CD4-positive, CD25-positive, alpha-beta regulatory T cell (primary cell): Measurements from ENCODE around the gene ARHGAP6. TPM values are rescaled to one million over a fixed set of nuclear protein-coding genes. Genes with fewer than 3 reads are reported as not detected.

ENCODE experiments used
- ATAC-seq, 2 donors: fragments of 150-1000 bp; cut with Tn5 transposase; one replicate each; pipeline ENCODE4 v1.10.0; 2021; ENCODE audit warnings: low read depth in 2 of 2, moderate number of reproducible peaks in 2 of 2, moderate library complexity in 1 of 2
- DNase-seq, 3 donors: peaks; one replicate each; pipeline versions ENCODE4 v3.0.0 to v3.0.0-alpha.2; 2012 to 2022; ENCODE audit warnings: mixed read lengths in 1 of 3
- H3K27ac ChIP-seq: one replicate; pipeline ENCODE4 v1.7.0; 2013; ENCODE audit warnings: mild to moderate bottlenecking, low read length; ENCODE audit not compliant: insufficient read depth, poor library complexity, severe bottlenecking
- H3K27me3 ChIP-seq: one replicate; pipeline ENCODE4 v1.7.0; 2013; ENCODE audit warnings: low read length; ENCODE audit not compliant: control insufficient read depth, insufficient read depth
- H3K36me3 ChIP-seq: one replicate; pipeline ENCODE4 v1.7.0; 2013; ENCODE audit warnings: mild to moderate bottlenecking, low read length, moderate library complexity; ENCODE audit not compliant: control insufficient read depth, insufficient read depth
- H3K4me1 ChIP-seq: 2 replicates; pipeline ENCODE4 v1.7.0; 2013; ENCODE audit warnings: mild to moderate bottlenecking, low read length; ENCODE audit not compliant: insufficient read depth, control insufficient read depth, poor library complexity, severe bottlenecking
- H3K4me3 ChIP-seq: one replicate; pipeline ENCODE4 v1.7.0; 2013; ENCODE audit warnings: low read depth, mild to moderate bottlenecking, low read length, moderate library complexity
- H3K9me3 ChIP-seq, 2 experiments: 1 replicate in 1 of 2; 2 replicates in 1 of 2; pipeline ENCODE4 v1.7.0; 2013; ENCODE audit warnings: low read length in 2 of 2, mild to moderate bottlenecking in 1 of 2, moderate library complexity in 1 of 2; ENCODE audit not compliant: control insufficient read depth in 2 of 2
- H3K27ac Mint-ChIP-seq, 3 donors: one replicate each; pipeline ENCODE4 v1.8.0; 2020 to 2022; ENCODE audit warnings: mild to moderate bottlenecking in 3 of 3, mixed read lengths in 3 of 3, moderate library complexity in 2 of 3
- H3K27me3 Mint-ChIP-seq: one replicate; pipeline ENCODE4 v1.8.0; 2022; ENCODE audit warnings: mild to moderate bottlenecking, mixed read lengths
- H3K36me3 Mint-ChIP-seq: one replicate; pipeline ENCODE4 v1.8.0; 2020; ENCODE audit warnings: mixed read lengths
- H3K4me1 Mint-ChIP-seq, 4 donors: one replicate each; pipeline ENCODE4 v1.8.0; 2020 to 2022; ENCODE audit warnings: mixed read lengths in 4 of 4, mild to moderate bottlenecking in 1 of 4
- H3K4me3 Mint-ChIP-seq, 4 donors: one replicate each; pipeline ENCODE4 v1.8.0; 2020 to 2022; ENCODE audit warnings: mild to moderate bottlenecking in 4 of 4, mixed read lengths in 4 of 4, moderate library complexity in 3 of 4
- H3K9me3 Mint-ChIP-seq, 7 donors: one replicate each; pipeline ENCODE4 v1.8.0; 2020 to 2022; ENCODE audit warnings: mixed read lengths in 7 of 7, mild to moderate bottlenecking in 3 of 7, moderate library complexity in 2 of 7
- polyA plus RNA-seq, 4 donors: library from polyadenylated mRNA; unstranded; fragments of 300-500 nt; fragmentation: Illumina TruSeq; gene quantifications; one replicate each; pipeline ENCODE4 v1.2.3, GENCODE V29; 2021
- total RNA-seq: library from RNA; stranded (reverse); gene quantifications from one replicate; pipeline ENCODE4 v1.2.3, GENCODE V29; 2022

ARHGAP6 gene
- total and polyA plus RNA-seq, 5 donors from 2014 or later = 1.8 TPM; not detected in 4

DNA sequence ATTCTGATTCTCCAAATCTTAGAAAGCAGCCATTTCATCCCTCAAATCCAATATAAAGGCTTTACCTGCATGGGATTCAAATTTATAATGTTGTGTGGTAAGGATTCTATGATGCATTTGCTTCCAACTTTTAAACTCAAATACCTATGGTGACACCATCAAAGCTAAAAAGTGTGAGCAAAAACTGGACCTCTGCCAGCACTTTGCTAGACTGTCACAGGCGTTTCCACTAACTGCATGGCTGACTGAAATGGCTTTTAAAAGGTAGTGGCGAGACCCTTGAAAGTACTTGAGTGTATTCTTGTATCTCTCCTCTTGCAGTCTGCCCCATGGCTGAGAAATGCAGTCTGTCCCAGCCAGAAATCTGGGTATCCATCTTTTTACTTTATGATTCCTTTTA, 203.1 kb downstream of the ARHGAP6 start:
- Histone ChIP-seq H3K27me3 (no peaks in the 10 kb centered on the region), H3K36me3 (no peaks in the 10 kb centered on the region), H3K4me1 (no peaks in the 10 kb centered on the region), H3K4me3 (no peak overlapping the region), H3K27ac (no peak overlapping the region), H3K9me3 (no peaks in the 10 kb centered on the region)
- no peak for ATAC-seq
- Mint-ChIP-seq H3K27ac (no peak overlapping the region), H3K4me1 (no peaks in the 10 kb centered on the region), H3K9me3 (no peaks in the 10 kb centered on the region), H3K27me3 (peaks cover 4% of the 10 kb centered on the region), H3K36me3 (no peaks in the 10 kb centered on the region), H3K4me3 (no peak overlapping the region)
- DNase-seq = no peak

DNA sequence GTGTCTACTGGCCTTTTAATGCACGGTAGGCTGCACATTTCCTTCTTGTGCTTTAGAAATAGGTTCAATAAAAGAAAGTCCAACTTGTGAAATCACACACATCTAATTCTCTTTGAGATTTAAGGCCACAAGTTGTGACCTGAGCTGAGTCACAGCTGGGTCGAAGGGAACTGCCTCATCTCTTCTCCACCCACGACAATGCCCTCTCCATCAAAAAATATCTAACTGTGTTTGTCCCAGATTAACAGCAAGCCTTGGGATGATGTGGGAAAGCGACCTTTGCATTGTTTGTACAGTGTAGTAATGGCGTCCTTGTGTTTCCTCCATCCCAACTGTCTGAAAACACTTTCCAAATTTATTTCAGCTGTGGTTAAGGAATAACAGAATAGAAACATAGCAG, 203.6 kb downstream of the ARHGAP6 start:
- Mint-ChIP-seq H3K4me3 (no peak overlapping the region), H3K27me3 (peaks cover 4% of the 10 kb centered on the region), H3K4me1 (no peaks in the 10 kb centered on the region), H3K36me3 (no peaks in the 10 kb centered on the region), H3K27ac (no peak overlapping the region), H3K9me3 (no peaks in the 10 kb centered on the region)
- H3K27me3 ChIP-seq = no peaks in the 10 kb centered on the region
- no peaks in the 10 kb centered on the region for H3K4me1 ChIP-seq
- ATAC-seq (no peak), DNase-seq (no peak)
- H3K9me3 ChIP-seq = no peaks in the 10 kb centered on the region
- H3K36me3 ChIP-seq = no peaks in the 10 kb centered on the region
- H3K4me3 ChIP-seq = no peak overlapping the region
- H3K27ac ChIP-seq = no peak overlapping the region

DNA sequence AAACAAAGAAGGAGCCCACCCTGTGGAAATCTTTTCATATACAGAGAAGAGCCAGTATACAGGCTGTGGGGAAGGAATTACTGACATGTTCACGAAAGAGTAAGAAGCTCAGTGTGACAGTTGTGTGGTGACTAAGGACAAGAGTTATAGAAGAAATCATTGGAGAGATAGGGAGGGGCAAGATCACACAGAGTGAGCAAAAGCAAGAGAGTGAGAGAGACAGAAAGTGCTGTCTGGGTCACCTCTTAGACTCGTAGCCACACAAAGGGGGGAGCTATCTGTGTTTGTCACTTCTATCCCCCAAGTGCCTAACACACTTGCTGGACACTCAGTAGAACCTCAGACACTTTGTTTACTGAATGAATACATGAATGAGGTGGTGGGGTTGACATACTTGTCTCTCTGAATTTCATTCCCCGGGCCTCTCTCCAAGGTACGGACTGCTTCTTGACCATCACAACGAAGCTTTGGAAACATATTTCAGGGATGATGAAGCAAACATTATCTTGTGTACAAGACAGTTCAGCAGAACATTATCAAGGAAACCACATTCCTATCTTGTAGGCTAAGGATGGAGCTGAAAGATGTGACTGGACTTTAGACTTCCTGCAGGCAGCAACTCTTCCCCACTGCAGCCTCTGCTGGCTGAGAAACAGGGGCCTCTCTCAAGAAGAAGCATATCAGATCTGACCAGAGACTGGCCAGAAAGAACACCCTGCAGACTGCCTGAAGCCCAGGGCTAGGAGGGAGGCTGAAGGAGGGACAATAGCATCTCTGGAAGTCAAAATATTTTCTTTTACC, 204.3 kb downstream of the ARHGAP6 start:
- Histone ChIP-seq H3K4me1 (no peaks in the 10 kb centered on the region), H3K27me3 (no peaks in the 10 kb centered on the region), H3K4me3 (no peak overlapping the region), H3K27ac (no peak overlapping the region), H3K9me3 (no peaks in the 10 kb centered on the region), H3K36me3 (no peaks in the 10 kb centered on the region)
- H3K27ac Mint-ChIP-seq = no peak overlapping the region
- ATAC-seq = no peak
- H3K4me3 Mint-ChIP-seq = no peak overlapping the region
- no peaks in the 10 kb centered on the region for H3K36me3 Mint-ChIP-seq
- DNase-seq = no peak
- peaks cover under 1% of the 10 kb centered on the region for H3K27me3 Mint-ChIP-seq
- H3K9me3 Mint-ChIP-seq = no peaks in the 10 kb centered on the region
- no peaks in the 10 kb centered on the region for H3K4me1 Mint-ChIP-seq

DNA sequence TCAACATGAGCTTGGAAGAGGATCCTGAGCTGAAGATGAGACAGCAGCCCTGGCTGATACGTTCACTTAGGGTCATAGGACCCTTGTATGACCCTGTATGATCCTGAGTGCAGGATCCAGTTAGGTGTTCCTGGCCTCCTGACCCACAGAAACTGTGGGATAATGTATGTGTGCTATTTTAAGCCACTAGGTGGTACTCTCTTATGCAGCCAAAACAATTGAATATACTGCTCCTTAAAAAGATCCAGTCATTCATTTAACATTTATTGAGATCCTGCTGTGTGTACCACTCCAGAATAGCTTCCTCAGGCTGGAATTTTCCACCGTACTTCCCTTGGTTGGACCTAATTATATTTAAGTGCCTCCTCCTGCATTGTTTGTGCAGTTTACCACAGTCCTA, 205.4 kb downstream of the ARHGAP6 start:
- Mint-ChIP-seq H3K27ac (no peak overlapping the region), H3K36me3 (no peaks in the 10 kb centered on the region), H3K9me3 (no peaks in the 10 kb centered on the region), H3K27me3 (no peaks in the 10 kb centered on the region), H3K4me3 (no peak overlapping the region), H3K4me1 (no peaks in the 10 kb centered on the region)
- Histone ChIP-seq H3K4me3 (no peak overlapping the region), H3K4me1 (no peaks in the 10 kb centered on the region), H3K27ac (no peak overlapping the region), H3K27me3 (no peaks in the 10 kb centered on the region), H3K9me3 (no peaks in the 10 kb centered on the region), H3K36me3 (no peaks in the 10 kb centered on the region)
- ATAC-seq (no peak), DNase-seq (no peak)

DNA sequence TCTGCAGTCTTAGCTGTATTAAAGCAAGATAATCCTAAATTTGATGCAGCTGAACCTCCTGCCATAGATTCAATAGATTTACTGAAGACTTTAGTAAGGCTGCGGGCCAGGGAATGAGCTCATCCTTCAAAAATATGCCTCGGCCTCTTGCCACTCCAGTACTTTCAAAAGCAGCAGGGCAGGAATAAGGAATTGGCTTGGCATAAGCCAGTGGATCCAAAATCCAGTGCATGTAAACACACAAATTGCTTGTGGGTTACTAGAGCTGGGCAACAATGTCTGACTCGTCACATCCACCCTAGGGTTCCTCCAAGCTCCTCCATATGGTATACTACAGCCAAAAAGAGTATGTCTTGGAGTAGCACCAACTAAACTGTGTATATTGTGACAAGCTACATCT, 207.6 kb downstream of the ARHGAP6 start:
- Histone ChIP-seq H3K4me1 (no peaks in the 10 kb centered on the region), H3K27ac (no peak overlapping the region), H3K36me3 (no peaks in the 10 kb centered on the region), H3K4me3 (no peak overlapping the region), H3K27me3 (no peaks in the 10 kb centered on the region), H3K9me3 (no peaks in the 10 kb centered on the region)
- Mint-ChIP-seq H3K9me3 (no peaks in the 10 kb centered on the region), H3K27me3 (no peaks in the 10 kb centered on the region), H3K4me3 (no peak overlapping the region), H3K27ac (no peak overlapping the region), H3K4me1 (no peaks in the 10 kb centered on the region), H3K36me3 (no peaks in the 10 kb centered on the region)
- no peak for DNase-seq
- no peak for ATAC-seq

DNA sequence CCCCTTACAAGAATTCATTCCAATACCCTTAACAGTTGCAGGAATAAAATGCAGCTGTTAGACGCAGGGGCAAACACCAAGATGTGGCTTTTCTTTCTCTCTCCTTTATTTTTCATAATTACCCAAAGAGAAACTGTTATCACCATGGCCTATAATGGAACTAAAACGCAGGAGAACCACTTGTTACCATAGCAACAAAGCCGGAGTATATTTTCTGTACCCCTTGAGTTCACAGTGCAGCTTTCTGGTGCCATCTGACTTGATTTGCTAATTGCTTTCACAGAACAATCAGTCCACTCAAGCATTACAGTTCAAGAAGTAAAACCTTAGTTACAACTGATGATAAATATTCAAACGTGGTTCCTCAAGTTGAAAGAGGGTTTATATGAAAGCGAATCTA, 214.6 kb downstream of the ARHGAP6 start:
- DNase-seq (no peak), ATAC-seq (no peak)
- H3K4me3 Mint-ChIP-seq = no peak overlapping the region
- Histone ChIP-seq H3K36me3 (no peaks in the 10 kb centered on the region), H3K4me3 (no peak overlapping the region), H3K27me3 (no peaks in the 10 kb centered on the region), H3K27ac (no peak overlapping the region), H3K4me1 (no peaks in the 10 kb centered on the region), H3K9me3 (no peaks in the 10 kb centered on the region)
- peaks cover 0 to 1% (median 0%) of the 10 kb centered on the region in 7 donors for H3K9me3 Mint-ChIP-seq
- no peaks in the 10 kb centered on the region for H3K27me3 Mint-ChIP-seq
- H3K27ac Mint-ChIP-seq = no peak overlapping the region
- no peaks in the 10 kb centered on the region for H3K36me3 Mint-ChIP-seq
- no peaks in the 10 kb centered on the region for H3K4me1 Mint-ChIP-seq

DNA sequence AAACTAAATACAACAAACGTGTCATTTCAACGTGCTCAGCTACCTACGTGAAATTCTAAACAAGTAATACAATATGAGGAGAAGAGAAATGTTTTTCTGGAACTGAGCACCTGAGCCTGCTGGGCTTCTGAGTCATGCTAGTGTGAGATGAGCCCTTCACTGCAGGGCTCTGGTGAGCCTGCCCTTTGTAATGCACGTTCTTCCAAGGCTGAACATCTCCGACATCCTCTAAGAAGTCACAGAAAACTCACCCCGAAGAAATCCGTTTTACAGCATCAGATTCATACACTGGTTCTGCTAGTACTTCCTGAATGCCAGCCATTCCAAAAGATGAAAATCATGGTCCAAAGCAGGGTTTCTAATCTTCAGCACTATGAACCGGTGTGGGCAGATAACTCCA, 215.4 kb downstream of the ARHGAP6 start:
- no peak overlapping the region for H3K4me3 ChIP-seq
- H3K4me1 ChIP-seq = no peaks in the 10 kb centered on the region
- DNase-seq (no peak), ATAC-seq (no peak)
- H3K27me3 ChIP-seq = no peaks in the 10 kb centered on the region
- no peak overlapping the region for H3K4me3 Mint-ChIP-seq
- no peaks in the 10 kb centered on the region for H3K27me3 Mint-ChIP-seq
- H3K9me3 ChIP-seq = no peaks in the 10 kb centered on the region
- H3K9me3 Mint-ChIP-seq = peaks cover 0 to 1% (median 0%) of the 10 kb centered on the region in 7 donors
- H3K36me3 ChIP-seq = no peaks in the 10 kb centered on the region
- H3K36me3 Mint-ChIP-seq = no peaks in the 10 kb centered on the region
- no peak overlapping the region for H3K27ac ChIP-seq
- H3K4me1 Mint-ChIP-seq = no peaks in the 10 kb centered on the region
- H3K27ac Mint-ChIP-seq = no peak overlapping the region

DNA sequence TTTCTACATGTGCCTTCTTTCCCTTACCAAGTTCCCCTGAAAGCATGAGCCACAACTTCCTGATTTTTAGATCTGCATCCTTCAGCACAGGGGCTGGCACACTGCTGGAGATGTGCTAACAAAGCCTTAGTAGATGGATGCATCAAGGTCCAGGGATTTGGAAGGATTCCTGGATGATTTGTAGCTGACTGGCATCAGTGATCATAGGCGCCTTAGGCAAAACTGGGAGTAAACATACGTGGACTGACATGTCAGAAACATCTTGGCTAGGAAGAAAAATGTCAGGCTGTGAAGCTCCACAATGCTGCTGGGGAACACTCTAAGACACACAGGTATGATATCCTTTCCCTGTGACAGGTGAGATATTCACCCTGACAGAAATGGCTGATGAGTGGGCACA, 216.1 kb downstream of the ARHGAP6 start:
- Histone ChIP-seq H3K4me3 (no peak overlapping the region), H3K27ac (no peak overlapping the region), H3K9me3 (no peaks in the 10 kb centered on the region), H3K27me3 (no peaks in the 10 kb centered on the region), H3K36me3 (no peaks in the 10 kb centered on the region), H3K4me1 (no peaks in the 10 kb centered on the region)
- peaks cover 0 to 1% (median 0%) of the 10 kb centered on the region in 7 donors for H3K9me3 Mint-ChIP-seq
- no peaks in the 10 kb centered on the region for H3K36me3 Mint-ChIP-seq
- no peak overlapping the region for H3K27ac Mint-ChIP-seq
- no peaks in the 10 kb centered on the region for H3K4me1 Mint-ChIP-seq
- H3K27me3 Mint-ChIP-seq = no peaks in the 10 kb centered on the region
- no peak overlapping the region for H3K4me3 Mint-ChIP-seq
- DNase-seq (no peak), ATAC-seq (no peak)
